CD4-positive, alpha-beta T cell (primary cell): ENCODE results near the gene AAMDC. TPM values are rescaled to one million over a fixed set of nuclear protein-coding genes. Genes with fewer than 3 reads are reported as not detected.
"Not testable (repeated sequence)": the region's sequence is repeated elsewhere in the genome, so short reads cannot be mapped to it uniquely, and the experiment has no call there.

Experiments
- ATAC-seq: fragments of 200-7000 bp; cut with Tn5 transposase; one replicate; pipeline ENCODE4 v1.10.0; 2022; ENCODE audit warnings: mild to moderate bottlenecking; ENCODE audit not compliant: poor library complexity
- CTCF ChIA-PET: fragments of 350-600 bp; sonication (Branson Sonifier 250); formaldehyde crosslinking; loops from one replicate; lab custom pipeline; 2021; ENCODE audit warnings: antibody characterized with exemption, inconsistent platforms; lab: Charles Lee
- POLR2A ChIA-PET: fragments of 350-600 bp; sonication (Branson Sonifier 250); formaldehyde crosslinking; loops from one replicate; lab custom pipeline; 2021; ENCODE audit warnings: antibody characterized with exemption, inconsistent platforms; lab: Charles Lee
- DNase-seq, 14 experiments: peaks; one replicate each; pipeline ENCODE4 v3.0.0-alpha.2; 2013 to 2020; ENCODE audit warnings: mixed read lengths in 2 of 14
- H3K27ac ChIP-seq, 2 donors: one replicate each; pipeline versions ENCODE4 v1.5.1 to v1.7.0; 2013; ENCODE audit warnings: low read length in 2 of 2, low read depth in 1 of 2, mild to moderate bottlenecking in 1 of 2
- H3K27me3 ChIP-seq, 2 experiments: 1 replicate in 1 of 2; 2 replicates in 1 of 2; pipeline versions ENCODE4 v1.6.1 to v1.7.0; 2013; ENCODE audit warnings: low read length in 2 of 2, control low read depth in 1 of 2, mild to moderate bottlenecking in 1 of 2, moderate library complexity in 1 of 2; ENCODE audit not compliant: insufficient read depth in 2 of 2, control insufficient read depth in 1 of 2
- H3K36me3 ChIP-seq: one replicate; pipeline ENCODE4 v1.6.1; 2013; ENCODE audit warnings: low read length, control low read depth; ENCODE audit not compliant: insufficient read depth
- H3K4me1 ChIP-seq: one replicate; pipeline ENCODE4 v1.6.1; 2013; ENCODE audit warnings: low read length, control low read depth; ENCODE audit not compliant: insufficient read depth
- H3K4me3 ChIP-seq: one replicate; pipeline ENCODE4 v1.5.1; 2013; ENCODE audit warnings: mild to moderate bottlenecking, low read length, moderate library complexity
- H3K9me3 ChIP-seq, 2 experiments: 1 replicate in 1 of 2; 2 replicates in 1 of 2; pipeline versions ENCODE4 v1.6.1 to v1.7.0; 2013; ENCODE audit warnings: low read length in 2 of 2, mild to moderate bottlenecking in 2 of 2, control low read depth in 1 of 2, moderate library complexity in 1 of 2; ENCODE audit not compliant: control insufficient read depth in 1 of 2, insufficient read depth in 1 of 2
- H3K27ac Mint-ChIP-seq: one replicate; pipeline ENCODE4 v1.8.0; 2020; ENCODE audit warnings: mixed read lengths
- H3K27me3 Mint-ChIP-seq: one replicate; pipeline ENCODE4 v1.8.0; 2021; ENCODE audit warnings: mixed read lengths
- H3K36me3 Mint-ChIP-seq: one replicate; pipeline ENCODE4 v1.8.0; 2021; ENCODE audit warnings: low read depth, mixed read lengths
- H3K4me1 Mint-ChIP-seq: one replicate; pipeline ENCODE4 v1.8.0; 2021; ENCODE audit warnings: low read depth, mixed read lengths
- H3K4me3 Mint-ChIP-seq: one replicate; pipeline ENCODE4 v1.8.0; 2020; ENCODE audit warnings: mild to moderate bottlenecking, mixed read lengths
- H3K9me3 Mint-ChIP-seq: one replicate; pipeline ENCODE4 v1.8.0; 2020; ENCODE audit warnings: mixed read lengths
- CTCF ChIP-seq: fragments of 200-600 bp; IDR thresholded peaks from one replicate; pipeline ENCODE4 v1.8.0; 2022; ENCODE audit warnings: antibody characterized with exemption, mild to moderate bottlenecking
- intact Hi-C, 2 experiments: fragments of 100-400 bp; cut with DNase I in 1 of 2; cut with micrococcal nuclease in 1 of 2; formaldehyde crosslinking; loops; one replicate each; pipeline versions ENCODE4 v1.15.1 to v1.9.0; 2023 to 2025; cut with DNase I, micrococcal nuclease
- total RNA-seq, 174 experiments: library from RNA in 2 of 174; stranded (reverse) in 2 of 174; gene quantifications; one replicate each; pipeline ENCODE4 v1.2.3 and lab custom pipeline; 2021 to 2026

The AAMDC gene
- total RNA-seq, 2 experiments from 2014 or later, result 1.5 to 2.1 TPM

GRCh38 chr11:77842441-77843121 lies 21.6 kb downstream of the AAMDC start:
- no peaks in the 10 kb centered on the region for H3K4me1 Mint-ChIP-seq
- peaks cover 10% of the 10 kb centered on the region for H3K9me3 Mint-ChIP-seq
- DNase-seq (no peak), ATAC-seq (no peak)
- H3K27me3 Mint-ChIP-seq, result no peaks in the 10 kb centered on the region
- Histone ChIP-seq H3K27me3 (no peaks in the 10 kb centered on the region), H3K36me3 (peaks cover 12% of the 10 kb centered on the region), H3K4me1 (no peaks in the 10 kb centered on the region), H3K9me3 (peaks cover 5 to 10% of the 10 kb centered on the region in 2 experiments), H3K4me3 (no peak overlapping the region), H3K27ac (no peak overlapping the region)
- CTCF ChIA-PET, result no interaction called here
- peaks cover 67% of the 10 kb centered on the region for H3K36me3 Mint-ChIP-seq
- no peak overlapping the region for H3K4me3 Mint-ChIP-seq
- intact Hi-C loops, result no loop called here
- POLR2A ChIA-PET, result no interaction called here
- TF ChIP-seq CTCF, result no peak
- H3K27ac Mint-ChIP-seq, result no peak overlapping the region

- H3K27ac Mint-ChIP-seq, H3K27me3 ChIP-seq, ATAC-seq, POLR2A ChIA-PET, H3K4me1 Mint-ChIP-seq, H3K4me3 Mint-ChIP-seq, DNase-seq, H3K4me1 ChIP-seq, H3K27me3 Mint-ChIP-seq, H3K4me3 ChIP-seq, H3K27ac ChIP-seq, intact Hi-C loops, CTCF ChIA-PET: not testable (repeated sequence)
- H3K36me3 ChIP-seq, result peaks cover 12% of the 10 kb centered on the region
- Mint-ChIP-seq H3K36me3 (peaks cover 75% of the 10 kb centered on the region), H3K9me3 (peaks cover 10% of the 10 kb centered on the region)
- H3K9me3 ChIP-seq, result peaks cover 5 to 10% of the 10 kb centered on the region in 2 experiments
Observed at GRCh38 chr11:77843700-77844099, 22.8 kb downstream of the AAMDC start.

- Histone ChIP-seq H3K4me1 (no peaks in the 10 kb centered on the region), H3K9me3 (peaks cover 12 to 22% of the 10 kb centered on the region in 2 experiments), H3K27me3 (no peaks in the 10 kb centered on the region), H3K27ac (no peak overlapping the region), H3K4me3 (no peak overlapping the region), H3K36me3 (peaks cover 9% of the 10 kb centered on the region)
- no peak overlapping the region for H3K4me3 Mint-ChIP-seq
- H3K9me3 Mint-ChIP-seq, result peaks cover 9% of the 10 kb centered on the region
- TF ChIP-seq CTCF, result no peak
- DNase-seq (no peak), ATAC-seq (no peak)
- peaks cover 83% of the 10 kb centered on the region for H3K36me3 Mint-ChIP-seq
- intact Hi-C loops, result no loop called here
- ChIA-PET CTCF (no interaction called here), POLR2A (no interaction called here)
- H3K27ac Mint-ChIP-seq, result no peak overlapping the region
- H3K27me3 Mint-ChIP-seq, result no peaks in the 10 kb centered on the region
- H3K4me1 Mint-ChIP-seq, result no peaks in the 10 kb centered on the region
Observed at GRCh38 chr11:77851503-77851902, 30.6 kb downstream of the AAMDC start.

GRCh38 chr11:77854838-77855237 lies 33.9 kb downstream of the AAMDC start:
- Histone ChIP-seq H3K4me1 (no peaks in the 10 kb centered on the region), H3K27me3 (no peaks in the 10 kb centered on the region), H3K9me3 (peaks cover 12 to 22% of the 10 kb centered on the region in 2 experiments), H3K4me3 (no peak overlapping the region), H3K36me3 (peaks cover 5% of the 10 kb centered on the region), H3K27ac (no peak overlapping the region)
- H3K27me3 Mint-ChIP-seq, result no peaks in the 10 kb centered on the region
- H3K27ac Mint-ChIP-seq, result no peak overlapping the region
- DNase-seq, result no peak
- no peak overlapping the region for H3K4me3 Mint-ChIP-seq
- no peak for TF ChIP-seq CTCF
- peaks cover 72% of the 10 kb centered on the region for H3K36me3 Mint-ChIP-seq
- H3K4me1 Mint-ChIP-seq, result no peaks in the 10 kb centered on the region
- peaks cover 6% of the 10 kb centered on the region for H3K9me3 Mint-ChIP-seq
- ATAC-seq, result no peak
- intact Hi-C loops, result no loop called here
- CTCF ChIA-PET, result no interaction called here
- POLR2A ChIA-PET, result no interaction called here

- H3K9me3 Mint-ChIP-seq, H3K4me1 Mint-ChIP-seq, H3K27me3 ChIP-seq, H3K27ac Mint-ChIP-seq, ATAC-seq, intact Hi-C loops, H3K4me3 Mint-ChIP-seq, H3K4me1 ChIP-seq, H3K4me3 ChIP-seq, H3K27ac ChIP-seq, POLR2A ChIA-PET, DNase-seq, H3K27me3 Mint-ChIP-seq, H3K36me3 ChIP-seq: not testable (repeated sequence)
- H3K9me3 ChIP-seq, result peaks cover 12 to 22% of the 10 kb centered on the region in 2 experiments
- CTCF ChIA-PET, result interaction anchor here (0.7 kb wide), 1 partner anchor 345 kb away, joined by 3 read pairs; no protein-coding TSS in a partner anchor
- H3K36me3 Mint-ChIP-seq, result peaks cover 59% of the 10 kb centered on the region
Observed at GRCh38 chr11:77857906-77858457, 37.0 kb downstream of the AAMDC start.
